HL-60/S4 treated with phorbol 12-myristate 13-acetate at 8.2 ng/mL for 4 days and 3 days (cell line): ENCODE data around the gene SPNS3.

Source experiments
- in situ Hi-C: fragments of 300-500 bp; cut with MboI; formaldehyde crosslinking; loops from 2 replicates; pipeline ENCODE4 v1.15.0; 2022; ENCODE audit warnings: low sequenced_read_pairs

Gene SPNS3

DNA sequence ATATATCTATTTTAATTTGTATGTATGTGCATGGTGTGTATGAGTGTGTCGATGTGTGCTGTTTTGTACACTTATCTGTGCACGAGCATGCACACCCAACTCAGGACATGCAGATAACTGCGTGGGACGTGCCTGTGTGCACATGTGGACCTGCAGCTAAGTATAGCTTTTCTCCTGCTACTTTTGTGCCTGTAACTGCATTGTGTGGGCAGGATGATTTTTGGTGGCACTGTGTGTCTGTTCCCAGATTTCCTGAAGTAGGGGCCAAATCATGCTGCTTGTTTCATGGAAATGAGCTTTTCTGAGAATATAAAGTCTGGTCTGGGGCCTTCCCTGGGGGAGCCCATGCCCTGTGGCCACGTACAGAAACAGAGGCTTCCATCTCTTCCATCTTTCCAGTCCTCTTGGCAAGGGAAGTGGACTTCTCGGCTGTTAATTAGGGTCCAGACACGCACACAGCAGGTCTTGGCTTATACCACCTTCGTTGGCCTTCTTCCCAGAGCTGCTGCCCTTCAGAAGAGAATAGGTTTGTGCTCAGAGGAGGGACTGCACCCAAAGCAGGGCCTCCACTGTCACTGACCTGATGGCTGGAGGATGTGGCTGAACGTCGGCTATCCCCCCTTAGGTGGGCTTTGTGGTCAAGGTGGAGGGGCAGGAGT lies 30.2 kb downstream of the SPNS3 start:
- in situ Hi-C loops: no loop called here

DNA sequence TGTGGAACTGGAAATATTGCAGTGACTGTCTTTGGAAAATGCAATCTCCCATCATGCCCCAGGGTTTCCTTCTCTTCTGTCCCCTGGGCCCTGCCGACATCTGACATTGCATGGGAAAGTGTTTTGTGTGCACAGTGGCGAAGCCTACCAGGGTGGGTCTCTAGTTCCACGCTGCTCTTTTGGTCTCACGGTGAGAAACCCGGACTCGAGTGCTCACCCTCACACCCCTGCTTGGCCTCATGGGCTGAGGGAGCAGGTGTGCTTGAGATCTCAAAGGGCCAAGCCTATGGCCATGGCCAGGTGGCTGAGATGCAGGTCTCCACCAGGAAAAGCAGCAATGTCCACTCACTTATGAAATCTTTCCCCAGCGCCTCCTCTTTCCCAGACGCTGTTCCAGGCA lies 32.0 kb downstream of the SPNS3 start:
- in situ Hi-C loops: no loop called here

DNA sequence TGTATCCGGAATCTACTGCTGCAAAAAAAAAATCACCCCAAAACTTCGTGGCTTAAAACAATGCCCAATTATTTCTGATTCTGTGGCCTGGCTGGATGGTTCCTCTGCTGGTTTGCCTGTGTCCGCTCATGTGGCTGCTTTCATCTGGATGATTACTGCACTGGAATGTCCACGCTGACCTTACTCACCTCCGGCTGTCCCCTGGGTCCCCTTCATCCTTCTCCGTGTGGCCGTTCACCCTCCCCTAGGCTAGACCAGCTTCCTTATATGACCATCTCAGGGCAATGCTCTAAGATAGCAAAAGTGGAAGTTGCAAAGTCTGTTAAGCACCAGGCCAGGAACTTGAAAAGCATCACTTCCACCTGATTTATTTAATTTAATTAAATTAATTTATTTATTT lies 33.5 kb downstream of the SPNS3 start:
- in situ Hi-C loops: no loop called here

DNA sequence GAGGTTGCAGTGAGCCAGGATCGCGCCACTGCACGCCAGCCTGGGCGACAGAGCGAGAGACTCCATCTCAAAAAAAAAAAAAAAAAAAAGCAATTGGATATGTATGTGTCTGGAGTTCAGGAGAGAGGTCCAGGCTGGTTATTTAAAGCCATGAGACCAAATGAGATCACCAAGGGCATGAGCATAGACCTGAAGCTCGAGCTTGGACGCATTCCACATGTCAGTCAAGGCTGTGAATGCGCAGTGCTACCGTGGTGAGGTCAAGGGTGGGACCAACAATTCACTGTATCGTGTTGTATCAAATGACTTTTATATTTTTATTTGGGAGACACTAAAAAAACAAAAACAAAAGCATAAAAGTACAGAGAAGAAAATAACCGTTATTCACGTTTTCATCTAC lies 35.8 kb downstream of the SPNS3 start:
- in situ Hi-C loops: no loop called here

DNA sequence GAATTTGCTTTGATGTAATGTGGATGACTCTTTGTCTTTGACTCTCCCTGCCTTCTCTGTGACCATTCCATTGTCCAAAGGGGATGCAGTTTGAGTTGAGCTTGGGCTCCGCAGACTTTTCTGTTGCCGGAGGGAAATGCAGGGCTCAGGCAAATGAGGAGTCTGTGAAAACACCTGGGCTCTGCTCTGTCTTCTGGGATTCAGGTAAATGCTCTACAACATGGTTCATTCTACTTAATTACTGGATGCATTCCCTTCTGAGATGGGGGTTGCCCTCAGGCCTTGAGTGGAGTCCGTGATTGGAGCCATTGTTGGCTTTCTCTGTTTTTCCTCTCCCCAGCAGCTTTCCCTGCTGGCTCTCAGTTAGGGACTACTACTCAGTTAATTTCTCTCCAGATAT lies 38.5 kb downstream of the SPNS3 start:
- in situ Hi-C loops: no loop called here

DNA sequence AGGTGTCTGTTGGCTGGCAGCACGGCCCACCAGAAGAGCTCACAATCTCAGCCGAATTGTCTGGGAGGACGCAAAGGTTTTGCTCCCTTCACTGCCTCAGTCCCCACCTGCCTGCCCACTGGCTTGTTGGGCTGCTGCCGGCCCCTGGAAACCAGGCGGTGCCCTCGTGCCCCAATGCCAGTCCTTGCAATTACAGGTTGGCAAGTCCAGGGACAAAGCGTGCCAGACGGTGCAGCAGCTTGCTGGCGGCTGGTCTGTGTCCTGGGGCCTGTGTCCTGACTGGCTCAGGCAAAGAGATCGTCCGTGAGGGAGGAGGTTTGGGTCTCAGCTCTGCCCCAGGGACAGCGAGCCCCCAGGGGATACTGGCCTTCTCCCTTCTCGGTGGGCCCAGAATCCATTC lies 40.4 kb downstream of the SPNS3 start:
- in situ Hi-C loops: no loop called here

DNA sequence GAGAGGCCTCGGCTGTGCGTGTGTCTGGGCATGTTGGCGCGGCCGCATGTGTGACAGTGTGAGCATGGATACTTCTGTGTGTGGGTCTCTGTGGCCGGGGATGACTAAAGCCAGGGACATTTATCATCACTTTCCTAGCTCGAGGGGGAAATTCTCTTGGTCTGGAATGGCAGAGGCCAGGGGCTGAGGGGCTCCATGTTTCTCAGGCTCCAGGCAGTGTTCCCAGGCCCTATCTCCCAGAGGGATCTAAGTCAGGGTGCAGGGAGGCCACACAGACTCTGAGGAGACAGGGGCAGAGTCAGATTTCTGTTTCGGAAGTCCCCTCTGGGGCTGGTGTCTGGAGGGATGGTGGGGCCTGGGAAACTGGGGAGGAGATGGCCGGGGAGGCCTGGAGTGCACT lies 41.3 kb downstream of the SPNS3 start:
- in situ Hi-C loops: no loop called here

DNA sequence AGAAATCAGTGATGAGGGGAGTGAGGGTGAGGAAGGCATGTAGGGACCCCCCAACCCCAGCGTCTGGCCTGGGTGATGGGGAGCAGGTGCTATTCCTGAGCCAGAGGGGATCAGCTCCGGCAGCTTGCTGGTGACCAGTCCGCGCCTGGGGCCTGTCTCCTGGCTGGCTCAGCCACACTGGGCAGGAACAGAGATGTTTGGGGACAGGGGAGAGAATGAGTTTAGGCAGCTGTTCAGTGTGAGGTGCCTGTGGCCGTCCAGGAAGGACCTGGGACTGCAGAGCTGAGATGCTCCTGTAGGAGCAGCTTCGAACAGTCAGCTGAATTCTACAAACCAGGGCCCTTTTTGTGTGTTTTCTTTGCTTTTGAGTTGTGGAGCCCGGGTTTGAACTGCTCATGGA lies 41.7 kb downstream of the SPNS3 start:
- in situ Hi-C loops: no loop called here

DNA sequence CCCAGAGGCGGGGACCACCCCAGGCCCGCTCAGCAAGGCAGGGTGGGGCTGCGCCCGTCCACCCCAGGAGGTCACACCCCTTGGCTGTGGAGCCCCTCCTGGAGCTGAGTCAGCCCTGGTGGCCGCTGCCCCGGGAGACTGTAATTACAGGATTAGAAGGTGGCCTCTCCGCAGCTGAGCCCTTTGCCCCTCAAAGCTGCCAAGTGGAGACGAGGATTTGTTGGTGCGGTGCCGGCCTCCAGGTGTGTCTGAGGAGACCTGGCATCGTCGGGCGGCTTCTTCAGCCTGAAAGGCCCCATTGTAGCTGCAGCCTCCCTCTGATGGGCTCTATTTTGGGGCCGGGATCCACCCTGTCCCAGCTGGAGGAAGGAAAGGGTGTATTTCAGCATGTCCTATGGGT lies 42.3 kb downstream of the SPNS3 start:
- in situ Hi-C loops: no loop called here

DNA sequence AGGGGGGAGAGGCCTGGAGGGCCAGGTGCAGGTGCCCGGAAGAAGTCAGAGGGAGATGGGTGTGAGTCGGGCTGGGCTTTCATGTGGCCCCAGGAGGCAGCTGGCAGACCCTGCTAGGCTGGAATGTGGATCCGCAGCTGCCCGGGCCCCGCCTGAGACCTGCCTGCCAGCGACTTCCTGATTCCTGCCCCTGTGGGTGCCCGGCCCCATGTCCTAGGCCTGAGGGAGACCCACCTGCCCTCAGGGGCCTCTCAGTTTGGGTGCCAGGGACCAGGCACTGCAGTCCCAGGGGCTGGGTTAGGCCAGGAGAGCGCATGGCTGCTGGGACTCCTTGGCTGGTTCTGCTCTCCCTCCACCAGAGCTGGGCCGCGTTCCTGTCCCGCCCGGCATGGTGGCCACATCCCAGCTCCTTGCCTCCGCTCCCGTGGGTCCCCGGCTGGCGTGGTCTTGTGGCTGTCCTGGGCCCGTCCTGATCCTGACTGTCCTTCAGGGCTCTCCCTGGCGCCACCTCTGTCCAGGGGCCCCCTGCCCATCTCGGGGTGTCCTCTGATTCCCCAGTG lies 42.9 kb downstream of the SPNS3 start:
- in situ Hi-C loops: no loop called here

DNA sequence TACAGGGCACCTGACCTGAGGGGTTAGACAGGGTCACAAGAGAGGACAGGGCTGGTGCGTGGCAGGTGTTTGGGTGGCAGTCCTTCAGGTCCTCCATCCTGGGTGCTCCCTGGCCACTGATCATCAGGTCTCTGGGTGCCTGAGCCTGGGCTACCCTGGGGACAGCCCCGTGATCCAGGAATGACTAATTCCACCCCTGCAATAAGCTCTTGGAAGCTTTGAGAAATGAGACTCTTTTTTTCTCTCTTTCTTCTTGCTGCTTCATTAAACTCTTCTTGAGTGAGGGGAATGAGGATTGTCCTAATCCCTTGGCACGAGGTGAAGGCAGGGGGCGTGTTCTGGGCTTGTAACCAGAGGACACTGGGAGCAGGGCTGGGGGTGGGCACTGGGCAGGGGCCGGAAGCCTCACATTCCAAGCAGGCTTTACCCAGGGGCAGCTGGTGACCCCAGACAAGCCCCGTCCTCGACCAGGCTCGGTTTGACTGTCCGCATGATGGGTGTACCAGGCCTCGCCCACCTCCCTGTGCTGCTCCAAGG lies 43.6 kb downstream of the SPNS3 start:
- in situ Hi-C loops: no loop called here

DNA sequence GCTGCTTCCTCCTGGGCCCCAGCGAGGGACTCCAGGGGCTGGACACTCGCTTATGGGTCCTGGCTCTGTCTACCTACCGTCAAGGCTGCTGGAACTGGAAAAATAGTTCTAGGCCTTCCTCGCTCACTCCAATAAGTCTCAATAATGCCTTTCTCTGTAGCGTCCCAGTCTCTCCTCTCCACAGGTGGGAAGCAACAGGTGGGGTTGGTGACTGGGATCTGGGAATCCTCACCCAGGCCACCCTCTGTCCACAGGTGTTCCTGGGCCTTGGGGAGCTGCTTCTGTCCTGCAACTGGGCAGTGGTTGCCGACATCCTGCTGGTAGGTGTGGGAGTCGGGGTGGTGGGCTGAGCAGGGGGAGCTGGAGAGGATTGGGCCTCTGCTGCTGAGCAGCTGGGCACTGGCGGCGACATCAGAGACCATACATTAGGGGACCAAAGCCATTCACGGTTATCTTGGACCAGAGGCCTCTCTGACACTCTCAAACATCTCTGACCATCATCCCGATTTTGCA lies 44.6 kb downstream of the SPNS3 start:
- in situ Hi-C loops: no loop called here

DNA sequence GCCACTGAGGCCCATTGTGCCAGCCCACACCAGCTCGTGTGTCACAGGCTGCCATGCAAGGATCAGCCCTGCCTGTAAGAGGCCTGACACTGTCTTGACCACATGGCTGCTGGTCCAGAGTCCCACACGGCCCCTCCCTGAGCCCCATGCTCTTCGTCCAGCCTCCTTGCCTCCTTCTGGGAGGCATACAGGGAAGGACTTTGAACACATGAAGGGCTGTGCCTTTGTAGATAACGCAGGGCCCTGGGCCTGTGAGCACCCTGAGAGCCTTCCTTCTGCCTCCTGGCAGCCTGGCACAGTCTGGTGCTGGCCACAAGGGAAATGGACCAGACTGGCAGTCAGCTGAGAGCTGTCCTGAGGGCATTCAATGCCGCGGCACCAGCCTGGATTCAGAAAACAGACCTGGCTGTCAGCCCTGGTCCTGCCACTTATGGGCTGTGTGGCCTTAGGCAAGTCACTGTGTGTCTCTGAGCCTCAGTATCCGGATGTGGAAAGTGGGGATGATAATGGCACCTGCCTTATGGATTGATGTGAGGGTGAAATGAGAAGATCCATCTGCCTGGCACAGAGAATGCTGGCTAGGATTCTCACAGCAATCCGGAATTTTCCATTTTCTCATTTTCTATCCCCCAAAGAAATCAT lies 45.7 kb downstream of the SPNS3 start:
- in situ Hi-C loops: no loop called here

DNA sequence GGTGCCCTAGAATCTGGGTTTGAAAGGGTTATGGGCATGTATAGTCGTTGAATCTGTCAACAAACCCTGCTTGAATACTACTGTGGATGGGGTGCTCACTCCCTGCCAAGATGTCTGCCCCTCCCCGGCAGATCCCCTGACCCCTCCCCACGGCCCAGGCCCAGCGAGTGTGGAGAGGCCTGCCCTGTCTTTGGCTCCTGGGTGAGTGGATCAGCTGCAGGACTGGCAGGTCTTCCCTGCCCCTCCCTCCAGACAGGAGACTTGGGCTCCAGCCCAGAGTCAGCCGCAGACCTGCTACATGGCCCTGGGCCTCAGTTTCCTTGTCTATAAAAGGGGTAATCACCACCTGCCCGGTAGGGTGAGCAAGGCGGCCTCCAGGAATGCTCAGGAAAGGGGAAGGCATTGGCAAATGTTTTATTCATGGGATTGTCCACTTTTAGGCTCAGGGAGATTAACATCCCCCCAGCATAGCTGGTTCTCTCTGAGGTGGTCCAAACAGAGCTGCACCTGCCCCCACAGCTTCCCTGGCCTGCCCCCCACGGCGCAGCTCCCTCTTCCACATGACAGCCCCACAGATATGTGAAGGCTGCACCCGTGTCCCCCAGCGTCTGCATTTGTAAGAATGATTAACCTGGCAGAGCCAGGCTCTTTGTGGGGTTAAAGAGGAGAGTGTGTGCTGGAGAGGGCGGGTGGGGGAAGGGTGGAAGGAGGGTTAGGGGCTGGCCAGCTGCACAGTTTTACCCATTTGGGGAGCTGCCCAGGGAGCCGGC lies 46.4 kb downstream of the SPNS3 start:
- in situ Hi-C loops: no loop called here

DNA sequence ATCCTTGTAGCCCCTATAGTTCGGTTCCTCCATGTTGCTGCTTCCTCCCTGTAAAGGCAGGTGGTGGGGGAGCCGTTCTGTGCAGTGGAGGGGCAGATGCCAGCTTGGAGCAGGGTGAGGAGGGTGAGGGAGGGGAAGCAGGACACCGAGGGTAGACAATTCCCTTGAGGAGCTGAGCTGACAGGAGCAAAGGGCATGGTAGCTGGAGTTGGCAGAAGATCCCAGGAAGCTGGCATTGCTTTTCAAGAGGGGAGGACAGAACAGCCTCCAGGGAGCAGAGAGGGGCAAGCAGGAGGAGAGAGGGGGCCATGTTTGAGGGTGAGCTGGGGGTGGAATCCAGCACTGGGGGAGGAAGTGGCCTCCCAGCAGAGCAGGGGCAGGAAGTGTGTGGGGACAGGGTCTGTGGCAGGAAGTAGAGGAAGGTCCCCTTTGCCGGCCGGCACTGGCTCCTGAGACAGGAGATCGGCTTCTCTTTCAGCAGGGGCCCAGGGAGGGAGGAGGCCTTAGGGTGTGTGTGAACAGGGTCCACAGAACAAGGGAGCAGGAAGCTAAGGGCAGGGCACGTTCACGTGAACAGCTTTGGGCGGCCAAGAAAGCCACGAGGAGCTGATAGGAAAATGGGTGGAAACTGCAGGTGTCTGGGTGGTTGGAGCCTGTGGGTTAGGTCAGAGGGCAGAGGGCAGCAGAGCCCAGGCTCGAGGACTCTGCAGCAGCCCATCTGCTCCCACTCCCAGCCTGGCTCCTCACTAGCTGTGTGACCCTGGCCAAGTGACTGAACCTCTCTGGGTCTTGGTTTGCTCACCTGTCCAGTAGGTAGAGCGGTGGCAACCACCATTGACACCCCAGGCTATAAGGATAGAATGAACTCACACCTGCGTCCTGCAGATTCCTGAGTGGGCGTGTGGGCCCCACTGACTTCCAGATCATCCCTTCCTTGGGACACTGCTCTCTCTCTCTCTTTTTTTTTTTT lies 47.5 kb downstream of the SPNS3 start:
- in situ Hi-C loops: no loop called here

DNA sequence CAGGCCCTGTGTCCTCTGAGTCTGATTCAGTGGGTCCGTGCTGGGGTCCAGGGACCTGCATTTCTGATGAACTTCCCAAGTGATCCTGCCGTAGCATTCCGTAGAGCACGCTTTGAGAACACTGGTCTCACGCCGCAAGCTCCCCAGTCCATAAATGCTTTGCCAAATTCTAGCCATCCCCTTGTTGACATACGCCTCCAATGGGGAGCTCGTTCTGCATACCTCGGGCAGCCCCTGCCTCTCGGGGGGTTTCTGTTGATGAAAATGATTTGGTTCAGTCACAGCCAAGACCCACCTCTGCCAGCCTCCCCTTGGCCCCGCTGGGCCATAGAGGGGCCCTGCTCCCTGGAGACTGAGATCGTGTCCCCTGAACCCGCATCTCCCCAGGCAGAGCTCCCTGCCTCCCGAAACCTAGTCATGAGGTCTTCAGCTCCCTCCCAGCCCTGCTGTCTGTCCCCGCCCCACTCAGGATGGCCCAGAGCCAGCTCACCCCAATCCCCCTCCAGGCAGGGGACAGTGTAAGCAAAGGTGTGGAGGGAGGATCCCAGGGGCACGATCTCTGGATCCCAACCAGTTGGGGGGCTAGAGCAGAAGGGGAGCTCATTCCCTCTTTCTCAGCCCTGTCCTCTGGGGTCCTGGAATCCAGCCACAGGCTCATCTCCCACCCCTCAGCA lies 48.7 kb downstream of the SPNS3 start:
- in situ Hi-C loops: no loop called here

DNA sequence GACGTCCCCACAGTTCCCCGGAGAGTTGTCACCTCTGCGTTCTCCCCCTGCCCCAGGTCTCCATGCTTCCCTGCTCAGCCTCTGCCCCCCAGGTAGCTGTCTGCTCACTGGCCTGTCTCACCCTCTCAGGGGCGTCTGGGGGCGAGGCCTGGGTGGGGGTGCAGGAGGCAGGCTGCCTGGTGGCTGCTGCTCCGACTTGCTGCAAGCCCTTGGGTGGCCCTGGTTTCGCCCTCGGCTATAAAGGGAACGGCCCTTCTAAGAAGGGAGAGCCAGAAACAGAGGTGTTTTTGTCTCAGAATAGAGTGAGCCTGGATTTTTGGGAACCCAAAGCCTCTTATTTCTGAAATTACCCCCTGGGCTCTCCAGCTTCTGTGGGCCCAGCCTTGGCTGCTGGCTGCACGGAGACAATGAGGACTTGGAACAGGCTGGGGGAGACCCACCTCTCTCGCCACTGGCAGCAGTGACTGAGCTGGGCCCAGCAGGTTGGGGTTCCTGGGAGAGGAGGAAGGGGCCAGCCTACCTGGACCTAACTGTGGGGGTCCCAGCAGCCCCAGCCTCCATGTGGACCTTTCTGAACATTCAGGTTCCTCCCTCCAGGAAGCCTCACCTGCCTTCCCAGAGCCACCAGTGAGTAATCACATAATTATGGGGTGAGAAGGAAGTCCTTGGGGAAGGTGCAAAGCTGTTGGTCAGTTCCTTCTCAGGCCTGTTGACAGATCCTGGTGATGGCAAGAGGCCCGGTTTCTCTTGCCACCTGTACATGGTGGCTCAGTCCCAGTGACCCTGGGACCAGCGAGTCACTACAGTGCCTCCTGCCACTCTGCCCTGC lies 49.5 kb downstream of the SPNS3 start:
- in situ Hi-C loops: no loop called here

DNA sequence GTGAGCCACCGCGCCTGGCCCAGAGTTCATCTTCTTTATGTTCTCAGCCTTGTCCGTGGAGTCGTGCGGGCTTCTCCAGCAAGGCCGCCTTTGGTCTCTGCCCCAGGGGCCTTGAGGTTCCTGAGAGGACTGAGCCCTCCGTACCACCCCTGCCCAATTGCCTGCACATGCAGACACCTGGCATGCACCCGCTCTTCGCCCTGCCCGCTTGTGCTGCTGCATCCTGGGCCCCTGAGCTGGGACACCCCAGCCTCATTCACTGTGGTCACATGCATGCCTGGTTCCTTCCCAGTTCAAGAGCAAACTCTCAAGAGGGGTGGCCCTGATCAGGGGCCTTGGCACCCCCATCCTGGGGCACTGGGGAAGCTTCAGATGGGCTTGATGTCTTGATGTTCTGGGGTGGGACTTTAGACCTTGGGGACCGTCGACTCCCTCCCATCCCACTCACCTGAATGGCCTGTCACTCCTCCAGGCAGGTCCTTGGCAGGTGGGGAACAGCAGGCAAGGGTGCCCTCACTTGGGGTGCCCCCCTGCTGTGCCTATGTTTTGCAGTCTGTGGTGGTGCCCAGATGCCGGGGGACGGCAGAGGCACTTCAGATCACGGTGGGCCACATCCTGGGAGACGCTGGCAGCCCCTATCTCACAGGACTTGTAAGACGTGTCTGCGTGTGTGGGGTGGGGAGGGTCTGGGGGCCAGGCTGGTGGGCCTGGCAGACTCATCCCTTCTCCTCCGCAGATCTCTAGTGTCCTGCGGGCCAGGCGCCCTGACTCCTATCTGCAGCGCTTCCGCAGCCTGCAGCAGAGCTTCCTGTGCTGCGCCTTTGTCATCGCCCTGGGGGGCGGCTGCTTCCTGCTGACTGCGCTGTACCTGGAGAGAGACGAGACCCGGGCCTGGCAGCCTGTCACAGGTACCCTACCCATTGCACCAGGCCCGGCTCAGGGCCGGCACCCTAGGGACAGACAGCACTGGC lies 52.2 kb downstream of the SPNS3 start:
- in situ Hi-C loops: no loop called here
